GM23338 (cell line): ENCODE data around the gene DTHD1. TPM values are rescaled to one million over a fixed set of nuclear protein-coding genes. Genes with fewer than 3 reads are reported as not detected.

Experiments used
- ATAC-seq: fragments of 200-7000 bp; cut with Tn5 transposase; 3 replicates; pipeline ENCODE4 v1.9.1; 2020
- DNase-seq: peaks from one replicate; pipeline ENCODE4 v3.0.0-alpha.2; 2015; ENCODE audit warnings: low spot score
- H2AFZ ChIP-seq: fragments of 200-600 bp; sonication (generic); 2 replicates; pipeline ENCODE4 v1.8.0; 2016; ENCODE audit warnings: antibody characterized with exemption, mild to moderate bottlenecking, moderate library complexity
- H3F3A ChIP-seq: fragments of 200-600 bp; sonication (generic); replicated peaks from 2 replicates; pipeline ENCODE4 v1.8.0; 2017; ENCODE audit warnings: antibody characterized with exemption, mixed run types, low read depth
- H3K27ac ChIP-seq: fragments of 200-600 bp; sonication (generic); 2 replicates; pipeline ENCODE4 v1.6.1; 2016; ENCODE audit warnings: low read depth
- H3K27me3 ChIP-seq: fragments of 200-600 bp; sonication (generic); 2 replicates; pipeline ENCODE4 v1.8.0; 2016; ENCODE audit warnings: mild to moderate bottlenecking, mixed run types, moderate library complexity; ENCODE audit not compliant: insufficient read depth
- H3K36me3 ChIP-seq: fragments of 200-600 bp; sonication (generic); 2 replicates; pipeline ENCODE4 v1.8.0; 2016; ENCODE audit warnings: mild to moderate bottlenecking; ENCODE audit not compliant: insufficient read depth
- H3K4me1 ChIP-seq: fragments of 200-600 bp; sonication (generic); 2 replicates; pipeline ENCODE4 v1.8.0; 2016; ENCODE audit warnings: mild to moderate bottlenecking, moderate library complexity; ENCODE audit not compliant: insufficient read depth
- H3K4me2 ChIP-seq: fragments of 200-600 bp; sonication (generic); 2 replicates; pipeline ENCODE4 v1.7.1; 2017; ENCODE audit warnings: mixed run types
- H3K4me3 ChIP-seq: fragments of 200-600 bp; sonication (generic); 2 replicates; pipeline ENCODE4 v1.6.1; 2016; ENCODE audit warnings: mixed run types
- H3K79me2 ChIP-seq: fragments of 200-600 bp; sonication (generic); replicated peaks from 2 replicates; pipeline ENCODE4 v1.8.0; 2017; ENCODE audit warnings: mild to moderate bottlenecking; ENCODE audit not compliant: insufficient read depth
- H3K9me2 ChIP-seq: fragments of 200-600 bp; sonication (generic); 2 replicates; pipeline ENCODE4 v1.8.0; 2017; ENCODE audit not compliant: insufficient read depth
- H4K20me1 ChIP-seq: fragments of 200-600 bp; sonication (generic); replicated peaks from 2 replicates; pipeline ENCODE4 v1.8.0; 2017; ENCODE audit warnings: mild to moderate bottlenecking; ENCODE audit not compliant: insufficient read depth
- H3K27ac Mint-ChIP-seq: 2 replicates; pipeline ENCODE4 v1.8.0; 2020; ENCODE audit warnings: inconsistent platforms, mild to moderate bottlenecking, moderate library complexity, mixed read lengths
- H3K27me3 Mint-ChIP-seq: 3 replicates; pipeline ENCODE4 v1.8.0; 2022; ENCODE audit warnings: low read depth, mild to moderate bottlenecking, moderate library complexity, mixed read lengths, inconsistent platforms; ENCODE audit not compliant: insufficient read depth, poor library complexity
- H3K36me3 Mint-ChIP-seq: 3 replicates; pipeline ENCODE4 v1.8.0; 2021; ENCODE audit warnings: low read depth, mild to moderate bottlenecking, inconsistent platforms, moderate library complexity, mixed read lengths
- H3K4me1 Mint-ChIP-seq: 3 replicates; pipeline ENCODE4 v1.8.0; 2020; ENCODE audit warnings: mild to moderate bottlenecking, inconsistent platforms, mixed read lengths
- H3K4me3 Mint-ChIP-seq: 3 replicates; pipeline ENCODE4 v1.8.0; 2021; ENCODE audit warnings: moderate library complexity, mild to moderate bottlenecking, inconsistent platforms, mixed read lengths
- H3K9me3 Mint-ChIP-seq: 3 replicates; pipeline ENCODE4 v1.8.0; 2020; ENCODE audit warnings: moderate library complexity, mild to moderate bottlenecking, inconsistent platforms, mixed read lengths
- CREB1 ChIP-seq: fragments of 250-450 bp; sonication (Bioruptor Pico); IDR thresholded peaks from 2 replicates; pipeline ENCODE4 v1.5.0; 2020; ENCODE audit warnings: low read depth, mild to moderate bottlenecking, moderate library complexity
- CTCF ChIP-seq, 2 experiments: fragments of 200-600 bp in 1 of 2; sonication (generic) in 1 of 2; conservative IDR thresholded peaks; 2 replicates each; pipeline versions ENCODE4 v1.5.1 to v1.6.1; 2016 to 2017; ENCODE audit warnings: antibody characterized with exemption in 2 of 2, low read depth in 2 of 2, mild to moderate bottlenecking in 2 of 2, moderate library complexity in 1 of 2
- ETS1 ChIP-seq: IDR thresholded peaks from 2 replicates; pipeline ENCODE4 v1.6.1; 2016; ENCODE audit warnings: antibody characterized with exemption
- JUNB ChIP-seq: IDR thresholded peaks from one replicate; pipeline ENCODE4 v1.6.1; 2016; ENCODE audit warnings: antibody characterized with exemption; ENCODE audit not compliant: unreplicated experiment
- POLR2AphosphoS5 ChIP-seq: IDR thresholded peaks from 2 replicates; pipeline ENCODE4 v1.6.1; 2016; ENCODE audit warnings: antibody characterized with exemption, low read depth
- ZNF462 ChIP-seq: fragments of 250-450 bp; sonication (Bioruptor Pico); IDR thresholded peaks from 2 replicates; pipeline ENCODE4 v1.5.0; 2020; ENCODE audit warnings: mild to moderate bottlenecking, moderate library complexity
- polyA plus RNA-seq: library from polyadenylated mRNA; unstranded; fragments of >200 nt; fragmentation: Nextera tagmentation; extraction: Ambion mirVana; gene quantifications from 2 replicates; pipeline ENCODE4 v1.2.1, GENCODE V29; 2016
- total RNA-seq: library from RNA; depleted of rRNA; stranded (reverse); fragments of >200 nt; shearing (Covaris generic); gene quantifications from 2 replicates; pipeline ENCODE4 v1.2.3, GENCODE V29; 2014

Gene DTHD1
- total and polyA plus RNA-seq, 2 experiments from 2014 or later: not detected

GRCh38 chr4:36235306-36235705 lies 46.1 kb upstream of the DTHD1 start:
- Histone ChIP-seq H4K20me1 (no peaks in the 10 kb centered on the region), H3K27ac (no peak overlapping the region), H3K4me1 (no peaks in the 10 kb centered on the region), H3K9me2 (no peaks in the 10 kb centered on the region), H3K27me3 (no peaks in the 10 kb centered on the region), H3K36me3 (no peaks in the 10 kb centered on the region), H3F3A (no peaks in the 10 kb centered on the region), H2AFZ (no peak overlapping the region), H3K79me2 (no peaks in the 10 kb centered on the region), H3K4me2 (no peak overlapping the region), H3K4me3 (no peak overlapping the region)
- DNase-seq (peak; percentile 52), ATAC-seq (peak; percentile 91)
- Mint-ChIP-seq H3K4me1 (no peaks in the 10 kb centered on the region), H3K36me3 (no peaks in the 10 kb centered on the region), H3K9me3 (no peaks in the 10 kb centered on the region), H3K4me3 (no peak overlapping the region), H3K27me3 (peaks cover 4% of the 10 kb centered on the region), H3K27ac (no peak overlapping the region)
- TF ChIP-seq POLR2AphosphoS5: no peak
- TF ChIP-seq ZNF462: no peak
- TF ChIP-seq CTCF (conservative IDR thresholded peaks at IDR 0.05; ENCODE audit: low read depth in 2 of 2): peak; percentile 28 to 64; a peak in 3 of 4 replicates

GRCh38 chr4:36236159-36236558 lies 45.3 kb upstream of the DTHD1 start:
- Mint-ChIP-seq H3K36me3 (no peaks in the 10 kb centered on the region), H3K9me3 (no peaks in the 10 kb centered on the region)
- no peak overlapping the region for H3K4me2 ChIP-seq

More at GRCh38 chr4:36236159-36236558, 45.3 kb upstream of the DTHD1 start:
- DNase-seq (no peak), ATAC-seq (no peak)
- Histone ChIP-seq H3K9me2 (no peaks in the 10 kb centered on the region), H3K79me2 (no peaks in the 10 kb centered on the region), H3F3A (no peaks in the 10 kb centered on the region), H3K27ac (no peak overlapping the region), H3K27me3 (no peaks in the 10 kb centered on the region), H4K20me1 (no peaks in the 10 kb centered on the region), H3K4me3 (no peak overlapping the region), H3K4me1 (no peaks in the 10 kb centered on the region), H3K36me3 (no peaks in the 10 kb centered on the region), H2AFZ (no peak overlapping the region)
- no peaks in the 10 kb centered on the region for H3K4me1 Mint-ChIP-seq
- no peak overlapping the region for H3K27ac Mint-ChIP-seq
- TF ChIP-seq CREB1 (CRISPR knock-in tag) (no peak), CTCF (conservative IDR thresholded peaks at IDR 0.05; ENCODE audit: low read depth in 2 of 2) (no peak), ETS1 (no peak), JUNB (no peak)
- H3K4me3 Mint-ChIP-seq: no peak overlapping the region
- peaks cover 4% of the 10 kb centered on the region for H3K27me3 Mint-ChIP-seq
